Measurements from ENCODE around the gene TEKT5. TPM values are rescaled to one million over a fixed set of nuclear protein-coding genes. Genes with fewer than 3 reads are reported as not detected.

TEKT5 gene
- total RNA-seq, 1 donor = under 0.01 TPM

- no peak for DNase-seq (ENCODE audit: low read depth)
- no peak overlapping the region for H3K4me3 ChIP-seq (ENCODE audit: low read depth, low read length)
- TF ChIP-seq CTCF (IDR thresholded peaks at IDR 0.05; ENCODE audit: insufficient read depth, low read depth, low read length) = no peak
Measured at GRCh38 chr16:10699756-10700155, 5.0 kb upstream of the TEKT5 start.

- no peak for DNase-seq (ENCODE audit: low read depth)
- TF ChIP-seq CTCF (IDR thresholded peaks at IDR 0.05; ENCODE audit: insufficient read depth, low read depth, low read length) = no peak
- no peak overlapping the region for H3K4me3 ChIP-seq (ENCODE audit: low read depth, low read length)
Measured at GRCh38 chr16:10694306-10694705, 424 bp downstream of the TEKT5 start.

GRCh38 chr16:10693889-10694288, 841 bp downstream of the TEKT5 start:
- H3K4me3 ChIP-seq (ENCODE audit: low read depth, low read length) = no peak overlapping the region
- DNase-seq (ENCODE audit: low read depth) = no peak
- no peak for TF ChIP-seq CTCF (IDR thresholded peaks at IDR 0.05; ENCODE audit: insufficient read depth, low read depth, low read length)

GRCh38 chr16:10692470-10692869, 2.3 kb downstream of the TEKT5 start:
- no peak for TF ChIP-seq CTCF (IDR thresholded peaks at IDR 0.05; ENCODE audit: insufficient read depth, low read depth, low read length)
- H3K4me3 ChIP-seq (ENCODE audit: low read depth, low read length) = no peak overlapping the region
- no peak for DNase-seq (ENCODE audit: low read depth)

- TF ChIP-seq CTCF (IDR thresholded peaks at IDR 0.05; ENCODE audit: insufficient read depth, low read depth, low read length) = no peak
- DNase-seq (ENCODE audit: low read depth) = no peak
- H3K4me3 ChIP-seq (ENCODE audit: low read depth, low read length) = no peak overlapping the region
Measured at GRCh38 chr16:10688726-10689125, 6.0 kb downstream of the TEKT5 start.

GRCh38 chr16:10688291-10688690, 6.4 kb downstream of the TEKT5 start:
- no peak for TF ChIP-seq CTCF (IDR thresholded peaks at IDR 0.05; ENCODE audit: insufficient read depth, low read depth, low read length)
- H3K4me3 ChIP-seq (ENCODE audit: low read depth, low read length) = no peak overlapping the region
- DNase-seq (ENCODE audit: low read depth) = no peak

GRCh38 chr16:10685709-10686108, 9.0 kb downstream of the TEKT5 start:
- TF ChIP-seq CTCF (IDR thresholded peaks at IDR 0.05; ENCODE audit: insufficient read depth, low read depth, low read length) = no peak
- DNase-seq (ENCODE audit: low read depth) = no peak

More at GRCh38 chr16:10685709-10686108, 9.0 kb downstream of the TEKT5 start:
- H3K4me3 ChIP-seq (ENCODE audit: low read depth, low read length) = no peak overlapping the region
